Measurements from ENCODE around the gene CCHCR1. TPM values are rescaled to one million over a fixed set of nuclear protein-coding genes. Genes with fewer than 3 reads are reported as not detected.

CCHCR1 gene
- total RNA-seq, 1 experiment from 2014 or later, result 23.1 TPM

DNA sequence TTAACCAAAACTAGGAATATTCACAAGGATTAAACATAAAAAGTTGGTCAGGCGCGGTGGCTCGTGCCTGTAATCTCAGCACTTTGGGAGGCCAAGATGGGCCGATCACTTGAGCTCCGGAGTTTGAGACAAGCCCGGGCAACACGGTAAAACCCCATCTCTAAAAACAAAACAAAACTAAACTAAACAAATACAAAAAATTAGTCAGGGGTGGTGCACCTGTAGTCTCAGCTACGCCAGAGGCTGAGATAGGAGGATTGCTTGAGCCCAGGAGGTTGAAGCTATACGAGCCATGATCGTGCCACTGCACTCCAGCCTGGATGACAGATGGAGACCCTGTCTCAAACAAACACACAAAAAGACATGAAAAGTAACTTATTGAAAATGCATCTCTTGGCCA, 21.9 kb downstream of the CCHCR1 start:
- no peak for DNase-seq
- Histone ChIP-seq H3K9ac (ENCODE audit: low read length) (no peak overlapping the region), H3K27me3 (ENCODE audit: low read length) (no peaks in the 10 kb centered on the region), H3K36me3 (ENCODE audit: insufficient read depth, low read length) (no peaks in the 10 kb centered on the region), H3K4me2 (ENCODE audit: low read depth, low read length, poor library complexity, severe bottlenecking) (no peak overlapping the region), H3K9me3 (ENCODE audit: low read length) (no peaks in the 10 kb centered on the region), H3K27ac (ENCODE audit: low read length) (no peak overlapping the region), H3K4me1 (ENCODE audit: low read length) (peaks cover 4% of the 10 kb centered on the region), H2AFZ (ENCODE audit: low read length) (no peak overlapping the region), H3K79me2 (ENCODE audit: low read length) (no peaks in the 10 kb centered on the region), H3K9me2 (replicated peaks; ENCODE audit: insufficient read depth, low read length) (no peaks in the 10 kb centered on the region), H3K4me3 (ENCODE audit: low read length) (no peak overlapping the region), H4K20me1 (ENCODE audit: insufficient read depth, low read depth, low read length) (no peaks in the 10 kb centered on the region)

GRCh38 chr6:31132806-31133205, 24.8 kb downstream of the CCHCR1 start:
- H3K36me3 ChIP-seq (ENCODE audit: insufficient read depth, low read length), result no peaks in the 10 kb centered on the region
- no peaks in the 10 kb centered on the region for H3K9me2 ChIP-seq (replicated peaks; ENCODE audit: insufficient read depth, low read length)
- no peaks in the 10 kb centered on the region for H3K9me3 ChIP-seq (ENCODE audit: low read length)
- H3K4me3 ChIP-seq (ENCODE audit: low read length), result no peak overlapping the region
- no peak overlapping the region for H2AFZ ChIP-seq (ENCODE audit: low read length)
- H3K27me3 ChIP-seq (ENCODE audit: low read length), result no peaks in the 10 kb centered on the region
- H3K9ac ChIP-seq (ENCODE audit: low read length), result no peak overlapping the region
- DNase-seq, result no peak
- no peaks in the 10 kb centered on the region for H3K79me2 ChIP-seq (ENCODE audit: low read length)
- no peaks in the 10 kb centered on the region for H4K20me1 ChIP-seq (ENCODE audit: insufficient read depth, low read depth, low read length)
- no peak overlapping the region for H3K27ac ChIP-seq (ENCODE audit: low read length)
- peaks cover 3% of the 10 kb centered on the region for H3K4me1 ChIP-seq (ENCODE audit: low read length)
- no peak overlapping the region for H3K4me2 ChIP-seq (ENCODE audit: low read depth, low read length, poor library complexity, severe bottlenecking)

GRCh38 chr6:31131595-31131994, 26.0 kb downstream of the CCHCR1 start:
- no peak overlapping the region for H2AFZ ChIP-seq (ENCODE audit: low read length)
- no peaks in the 10 kb centered on the region for H3K79me2 ChIP-seq (ENCODE audit: low read length)
- no peak overlapping the region for H3K27ac ChIP-seq (ENCODE audit: low read length)
- H3K9me3 ChIP-seq (ENCODE audit: low read length), result no peaks in the 10 kb centered on the region
- no peaks in the 10 kb centered on the region for H3K4me1 ChIP-seq (ENCODE audit: low read length)
- no peaks in the 10 kb centered on the region for H4K20me1 ChIP-seq (ENCODE audit: insufficient read depth, low read depth, low read length)
- no peak overlapping the region for H3K4me2 ChIP-seq (ENCODE audit: low read depth, low read length, poor library complexity, severe bottlenecking)
- no peaks in the 10 kb centered on the region for H3K9me2 ChIP-seq (replicated peaks; ENCODE audit: insufficient read depth, low read length)
- H3K36me3 ChIP-seq (ENCODE audit: insufficient read depth, low read length), result no peaks in the 10 kb centered on the region
- no peaks in the 10 kb centered on the region for H3K27me3 ChIP-seq (ENCODE audit: low read length)
- no peak overlapping the region for H3K4me3 ChIP-seq (ENCODE audit: low read length)
- no peak for DNase-seq
- H3K9ac ChIP-seq (ENCODE audit: low read length), result no peak overlapping the region

DNA sequence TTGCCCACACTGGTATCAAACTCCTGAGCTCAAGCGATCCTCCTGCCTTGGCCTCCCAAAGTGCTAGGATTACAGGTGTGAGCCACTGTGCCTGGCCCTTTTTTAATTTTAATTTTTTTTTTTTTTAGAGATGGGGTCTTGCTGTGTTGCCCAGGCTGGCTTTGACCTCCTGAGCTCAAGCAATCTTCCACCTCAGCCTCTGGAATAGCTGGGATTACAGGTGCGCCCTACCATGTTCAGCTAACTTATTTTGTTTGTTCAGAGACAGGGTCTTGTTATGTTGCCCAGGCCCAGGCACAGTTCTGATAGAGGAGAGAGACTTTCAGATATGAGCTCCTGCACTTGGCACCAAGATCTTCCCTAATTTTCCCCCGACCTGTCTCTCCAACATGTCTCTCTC, 26.9 kb downstream of the CCHCR1 start:
- H3K4me3 ChIP-seq (ENCODE audit: low read length), result no peak overlapping the region
- H4K20me1 ChIP-seq (ENCODE audit: insufficient read depth, low read depth, low read length), result no peaks in the 10 kb centered on the region
- H3K79me2 ChIP-seq (ENCODE audit: low read length), result no peaks in the 10 kb centered on the region
- H3K27ac ChIP-seq (ENCODE audit: low read length), result no peak overlapping the region
- H3K4me1 ChIP-seq (ENCODE audit: low read length), result no peaks in the 10 kb centered on the region
- no peak overlapping the region for H3K4me2 ChIP-seq (ENCODE audit: low read depth, low read length, poor library complexity, severe bottlenecking)
- no peak overlapping the region for H3K9ac ChIP-seq (ENCODE audit: low read length)
- H3K27me3 ChIP-seq (ENCODE audit: low read length), result no peaks in the 10 kb centered on the region
- no peaks in the 10 kb centered on the region for H3K9me3 ChIP-seq (ENCODE audit: low read length)
- no peak for DNase-seq
- no peaks in the 10 kb centered on the region for H3K36me3 ChIP-seq (ENCODE audit: insufficient read depth, low read length)
- H3K9me2 ChIP-seq (replicated peaks; ENCODE audit: insufficient read depth, low read length), result no peaks in the 10 kb centered on the region
- no peak overlapping the region for H2AFZ ChIP-seq (ENCODE audit: low read length)

- Histone ChIP-seq H3K4me1 (ENCODE audit: low read length) (no peaks in the 10 kb centered on the region), H2AFZ (ENCODE audit: low read length) (no peak overlapping the region), H3K9me3 (ENCODE audit: low read length) (no peaks in the 10 kb centered on the region), H3K4me2 (ENCODE audit: low read depth, low read length, poor library complexity, severe bottlenecking) (no peak overlapping the region), H4K20me1 (ENCODE audit: insufficient read depth, low read depth, low read length) (no peaks in the 10 kb centered on the region), H3K9ac (ENCODE audit: low read length) (no peak overlapping the region), H3K27ac (ENCODE audit: low read length) (no peak overlapping the region), H3K4me3 (ENCODE audit: low read length) (no peak overlapping the region), H3K27me3 (ENCODE audit: low read length) (no peaks in the 10 kb centered on the region), H3K79me2 (ENCODE audit: low read length) (no peaks in the 10 kb centered on the region), H3K9me2 (replicated peaks; ENCODE audit: insufficient read depth, low read length) (no peaks in the 10 kb centered on the region), H3K36me3 (ENCODE audit: insufficient read depth, low read length) (no peaks in the 10 kb centered on the region)
- no peak for DNase-seq
Measured at GRCh38 chr6:31129130-31129529, 28.5 kb downstream of the CCHCR1 start.

GRCh38 chr6:31128093-31128676, 29.4 kb downstream of the CCHCR1 start:
- H3K4me1 ChIP-seq (ENCODE audit: low read length), result no peaks in the 10 kb centered on the region
- no peaks in the 10 kb centered on the region for H3K79me2 ChIP-seq (ENCODE audit: low read length)
- peak; percentile 84 for DNase-seq
- H3K27ac ChIP-seq (ENCODE audit: low read length), result no peak overlapping the region
- H3K36me3 ChIP-seq (ENCODE audit: insufficient read depth, low read length), result no peaks in the 10 kb centered on the region
- H3K9me3 ChIP-seq (ENCODE audit: low read length), result no peaks in the 10 kb centered on the region
- H3K27me3 ChIP-seq (ENCODE audit: low read length), result no peaks in the 10 kb centered on the region
- no peak overlapping the region for H3K4me3 ChIP-seq (ENCODE audit: low read length)
- H3K4me2 ChIP-seq (ENCODE audit: low read depth, low read length, poor library complexity, severe bottlenecking), result no peak overlapping the region
- no peaks in the 10 kb centered on the region for H4K20me1 ChIP-seq (ENCODE audit: insufficient read depth, low read depth, low read length)
- no peaks in the 10 kb centered on the region for H3K9me2 ChIP-seq (replicated peaks; ENCODE audit: insufficient read depth, low read length)
- H3K9ac ChIP-seq (ENCODE audit: low read length), result no peak overlapping the region
- H2AFZ ChIP-seq (ENCODE audit: low read length), result no peak overlapping the region

GRCh38 chr6:31126396-31127175, 31.0 kb downstream of the CCHCR1 start:
- no peaks in the 10 kb centered on the region for H3K9me2 ChIP-seq (replicated peaks; ENCODE audit: insufficient read depth, low read length)
- H3K9me3 ChIP-seq (ENCODE audit: low read length), result no peaks in the 10 kb centered on the region
- H3K36me3 ChIP-seq (ENCODE audit: insufficient read depth, low read length), result no peaks in the 10 kb centered on the region
- H4K20me1 ChIP-seq (ENCODE audit: insufficient read depth, low read depth, low read length), result no peaks in the 10 kb centered on the region
- no peak overlapping the region for H2AFZ ChIP-seq (ENCODE audit: low read length)
- H3K9ac ChIP-seq (ENCODE audit: low read length), result no peak overlapping the region
- H3K4me2 ChIP-seq (ENCODE audit: low read depth, low read length, poor library complexity, severe bottlenecking), result no peak overlapping the region
- H3K4me3 ChIP-seq (ENCODE audit: low read length), result no peak overlapping the region
- H3K27me3 ChIP-seq (ENCODE audit: low read length), result no peaks in the 10 kb centered on the region
- H3K27ac ChIP-seq (ENCODE audit: low read length), result no peak overlapping the region
- H3K79me2 ChIP-seq (ENCODE audit: low read length), result no peaks in the 10 kb centered on the region
- no peak for DNase-seq
- H3K4me1 ChIP-seq (ENCODE audit: low read length), result no peaks in the 10 kb centered on the region

GRCh38 chr6:31125586-31126363, 31.8 kb downstream of the CCHCR1 start:
- Histone ChIP-seq H3K9me3 (ENCODE audit: low read length) (no peaks in the 10 kb centered on the region), H3K27ac (ENCODE audit: low read length) (no peak overlapping the region), H3K4me2 (ENCODE audit: low read depth, low read length, poor library complexity, severe bottlenecking) (no peak overlapping the region), H3K79me2 (ENCODE audit: low read length) (no peaks in the 10 kb centered on the region), H3K9me2 (replicated peaks; ENCODE audit: insufficient read depth, low read length) (no peaks in the 10 kb centered on the region), H3K27me3 (ENCODE audit: low read length) (no peaks in the 10 kb centered on the region), H3K4me1 (ENCODE audit: low read length) (no peaks in the 10 kb centered on the region), H3K4me3 (ENCODE audit: low read length) (no peak overlapping the region), H4K20me1 (ENCODE audit: insufficient read depth, low read depth, low read length) (no peaks in the 10 kb centered on the region), H3K36me3 (ENCODE audit: insufficient read depth, low read length) (no peaks in the 10 kb centered on the region), H3K9ac (ENCODE audit: low read length) (no peak overlapping the region), H2AFZ (ENCODE audit: low read length) (no peak overlapping the region)
- DNase-seq, result no peak

All from Karpas-422 (cell line).